Liver (tissue), 2 donors: ENCODE data around the gene ZFYVE1.
"Not testable (repeated sequence)": the region's sequence is repeated elsewhere in the genome, so short reads cannot be mapped to it uniquely, and the experiment has no call there.

Experiments used
- GABPA ChIP-seq, 2 donors: IDR thresholded peaks in 1 of 2; conservative IDR thresholded peaks in 1 of 2; 2 replicates each; pipeline ENCODE4 v1.6.1; 2016; ENCODE audit warnings: antibody characterized with exemption in 2 of 2, mild to moderate bottlenecking in 1 of 2, moderate library complexity in 1 of 2
- SP1 ChIP-seq: IDR thresholded peaks from 2 replicates; pipeline ENCODE4 v1.6.1; 2018; ENCODE audit warnings: antibody characterized with exemption, mild to moderate bottlenecking
- donor health status: healthy.

- TF ChIP-seq GABPA (IDR thresholded peaks at IDR 0.05 in 1 of 2, conservative IDR thresholded peaks at IDR 0.05 in 1 of 2); SP1: not testable (repeated sequence)
Measured at GRCh38 chr14:73004641-73005040, 22.3 kb downstream of the ZFYVE1 start.
